RWPE1 (cell line): ENCODE data around the gene RERE.

ENCODE experiments used
- CTCF ChIA-PET: fragments of 350-600 bp; sonication (Branson Sonifier 250); formaldehyde crosslinking; extraction: SDS; loops from one replicate; lab custom pipeline; 2021; lab: Yijun Ruan, JAX
- POLR2A ChIA-PET: fragments of 400-600 bp; formaldehyde crosslinking; extraction: SDS; loops from one replicate; lab custom pipeline; 2020; ENCODE audit warnings: antibody characterized with exemption; ENCODE audit not compliant: low non-redundant PET; lab: Yijun Ruan, JAX
- DNase-seq: peaks from one replicate; pipeline ENCODE4 v3.0.0; 2012; ENCODE audit warnings: low spot score
- H3K27ac ChIP-seq: fragments of 450-650 bp; 2 replicates; pipeline ENCODE4 v1.5.1; 2017
- CTCF ChIP-seq: fragments of 450-650 bp; conservative IDR thresholded peaks from 2 replicates; pipeline ENCODE4 v1.5.1; 2017; ENCODE audit warnings: low read depth, mild to moderate bottlenecking

Gene RERE

GRCh38 chr1:8680664-8681650 lies 136.5 kb downstream of the RERE start:
- no peak overlapping the region for H3K27ac ChIP-seq
- ChIA-PET CTCF (interaction anchor here (0.6 to 1.1 kb wide), 5 partner anchors 9 to 168 kb away, joined by 3 to 4 read pairs (median 3); no protein-coding TSS in a partner anchor), POLR2A (no interaction called here)
- no peak for DNase-seq
- TF ChIP-seq CTCF: no peak

GRCh38 chr1:8679929-8680663 lies 137.3 kb downstream of the RERE start:
- POLR2A ChIA-PET: no interaction called here
- no peak for DNase-seq
- H3K27ac ChIP-seq: no peak overlapping the region
- no peak for TF ChIP-seq CTCF
- CTCF ChIA-PET: interaction anchor here (0.7 to 1.3 kb wide), 2 partner anchors 54 to 169 kb away, joined by 3 to 4 read pairs; no protein-coding TSS in a partner anchor

- no peak for TF ChIP-seq CTCF
- H3K27ac ChIP-seq: no peak overlapping the region
- ChIA-PET POLR2A (no interaction called here), CTCF (interaction anchor here (1.3 kb wide), 1 partner anchor 170 kb away, joined by 3 read pairs; no protein-coding TSS in a partner anchor)
- DNase-seq: no peak
Observed at GRCh38 chr1:8679395-8679800, 138.0 kb downstream of the RERE start.

- TF ChIP-seq CTCF: no peak
- no peak overlapping the region for H3K27ac ChIP-seq
Observed at GRCh38 chr1:8678673-8679394, 138.6 kb downstream of the RERE start.

GRCh38 chr1:8677782-8678181 lies 139.7 kb downstream of the RERE start:
- no peak for DNase-seq
- ChIA-PET POLR2A (no interaction called here), CTCF (interaction anchor here (0.5 kb wide), 1 partner anchor 1120 kb away, joined by 4 read pairs; no protein-coding TSS in a partner anchor)
- H3K27ac ChIP-seq: no peak overlapping the region
- TF ChIP-seq CTCF: no peak

More at GRCh38 chr1:8678673-8679394, 138.6 kb downstream of the RERE start:
- ChIA-PET POLR2A (no interaction called here), CTCF (interaction anchor here (1.3 kb wide), 1 partner anchor 170 kb away, joined by 3 read pairs; no protein-coding TSS in a partner anchor)
- DNase-seq: no peak

GRCh38 chr1:8676813-8677212 lies 140.6 kb downstream of the RERE start:
- CTCF ChIA-PET: interaction anchor here (0.6 kb wide), 1 partner anchor 648 kb away, joined by 4 read pairs; no protein-coding TSS in a partner anchor
- no peak for TF ChIP-seq CTCF

More at GRCh38 chr1:8676813-8677212, 140.6 kb downstream of the RERE start:
- H3K27ac ChIP-seq: no peak overlapping the region
- DNase-seq: no peak
- POLR2A ChIA-PET: no interaction called here
